Colonic mucosa (tissue), 4 donors: Measurements from ENCODE around the gene HOXC10. TPM values are rescaled to one million over a fixed set of nuclear protein-coding genes. Genes with fewer than 3 reads are reported as not detected.

ENCODE experiments used
- DNase-seq: peaks from one replicate; pipeline ENCODE4 v3.0.0-alpha.2; 2020
- H3K27ac ChIP-seq: fragments of 200-600 bp; one replicate; pipeline ENCODE4 v1.8.0; 2021
- H3K27me3 ChIP-seq: fragments of 200-600 bp; one replicate; pipeline ENCODE4 v1.8.0; 2021
- H3K36me3 ChIP-seq: fragments of 200-600 bp; one replicate; pipeline ENCODE4 v1.8.0; 2021
- H3K4me1 ChIP-seq: fragments of 200-600 bp; one replicate; pipeline ENCODE4 v1.8.0; 2021; ENCODE audit warnings: mild to moderate bottlenecking
- H3K4me3 ChIP-seq: fragments of 200-600 bp; one replicate; pipeline ENCODE4 v1.8.0; 2021
- H3K9ac ChIP-seq, 2 donors: one replicate each; pipeline ENCODE4 v1.7.0; 2013; ENCODE audit warnings: control low read depth in 2 of 2, low read depth in 2 of 2, low read length in 2 of 2
- H3K9me3 ChIP-seq: fragments of 200-600 bp; one replicate; pipeline ENCODE4 v1.8.0; 2021
- intact Hi-C: fragments of 100-400 bp; cut with DNase I; formaldehyde crosslinking; loops from one replicate; pipeline ENCODE4 v1.14.1; 2022
- total RNA-seq, 2 donors: library from RNA; stranded (reverse); fragmentation: NEBNext Ultra II Directional in 1 of 2; extraction: Animal tissue kit (Norgen Biotek cat#: 25700) in 1 of 2; gene quantifications; one replicate each; pipeline ENCODE4 v1.2.1, GENCODE V29; 2021
- TF ChIP-seq, protein P1 (sequence below): fragments of 200-600 bp; IDR thresholded peaks from one replicate; pipeline ENCODE4 v1.8.0; 2022; ENCODE audit warnings: antibody characterized with exemption, mild to moderate bottlenecking
- donor health status: healthy.
- donor health status: DM: no; HTN: no; CAD: no.
- donor health status: DM: no; HTN: no; CAD: no.

The HOXC10 gene
- total RNA-seq, 2 donors from 2014 or later, result not detected

- H3K27me3 ChIP-seq, result peaks cover 100% of the 10 kb centered on the region
- H3K4me3 ChIP-seq, result no peak overlapping the region
- H3K9ac ChIP-seq, result no peak overlapping the region
- no peaks in the 10 kb centered on the region for H3K36me3 ChIP-seq
- intact Hi-C loops, result loop anchor here (10.0 kb wide), 1 partner anchor 352 kb away; no protein-coding TSS in a partner anchor
- no peak for DNase-seq
- H3K4me1 ChIP-seq, result peaks cover 7% of the 10 kb centered on the region
- TF ChIP-seq, protein P1, sequence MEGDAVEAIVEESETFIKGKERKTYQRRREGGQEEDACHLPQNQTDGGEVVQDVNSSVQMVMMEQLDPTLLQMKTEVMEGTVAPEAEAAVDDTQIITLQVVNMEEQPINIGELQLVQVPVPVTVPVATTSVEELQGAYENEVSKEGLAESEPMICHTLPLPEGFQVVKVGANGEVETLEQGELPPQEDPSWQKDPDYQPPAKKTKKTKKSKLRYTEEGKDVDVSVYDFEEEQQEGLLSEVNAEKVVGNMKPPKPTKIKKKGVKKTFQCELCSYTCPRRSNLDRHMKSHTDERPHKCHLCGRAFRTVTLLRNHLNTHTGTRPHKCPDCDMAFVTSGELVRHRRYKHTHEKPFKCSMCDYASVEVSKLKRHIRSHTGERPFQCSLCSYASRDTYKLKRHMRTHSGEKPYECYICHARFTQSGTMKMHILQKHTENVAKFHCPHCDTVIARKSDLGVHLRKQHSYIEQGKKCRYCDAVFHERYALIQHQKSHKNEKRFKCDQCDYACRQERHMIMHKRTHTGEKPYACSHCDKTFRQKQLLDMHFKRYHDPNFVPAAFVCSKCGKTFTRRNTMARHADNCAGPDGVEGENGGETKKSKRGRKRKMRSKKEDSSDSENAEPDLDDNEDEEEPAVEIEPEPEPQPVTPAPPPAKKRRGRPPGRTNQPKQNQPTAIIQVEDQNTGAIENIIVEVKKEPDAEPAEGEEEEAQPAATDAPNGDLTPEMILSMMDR, result no peak
- no peaks in the 10 kb centered on the region for H3K9me3 ChIP-seq
- no peak overlapping the region for H3K27ac ChIP-seq
Measured at GRCh38 chr12:54002278-54002914, 17.4 kb downstream of the HOXC10 start.

DNA sequence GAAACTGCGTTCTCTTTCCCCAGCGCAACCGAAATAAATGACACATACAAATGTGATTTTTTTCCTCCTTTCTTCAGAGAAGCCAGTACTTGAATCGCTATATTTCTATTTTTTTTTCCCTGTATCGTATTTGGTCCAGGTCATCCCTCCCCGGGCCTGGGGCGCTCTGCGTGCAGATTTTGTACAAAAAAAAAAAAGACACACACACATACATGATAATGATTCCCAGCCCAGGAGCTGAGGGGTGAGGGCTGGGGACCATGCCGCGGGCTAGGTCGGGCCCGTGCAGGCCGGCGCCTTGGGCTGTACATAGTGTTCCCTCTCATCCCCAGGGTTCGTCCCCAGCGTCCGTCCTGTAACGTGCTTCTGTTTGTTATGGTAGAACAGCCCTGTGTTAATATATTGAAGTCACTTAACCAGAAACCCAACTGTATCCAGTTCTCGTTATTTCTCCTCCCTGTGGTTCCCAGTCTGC, 18.0 kb downstream of the HOXC10 start:
- Histone ChIP-seq H3K9me3 (no peaks in the 10 kb centered on the region), H3K4me3 (no peak overlapping the region), H3K9ac (no peak overlapping the region), H3K4me1 (peaks cover 7% of the 10 kb centered on the region), H3K27ac (no peak overlapping the region), H3K27me3 (peaks cover 100% of the 10 kb centered on the region), H3K36me3 (no peaks in the 10 kb centered on the region)
- DNase-seq, result no peak
- TF ChIP-seq, protein P1, result no peak
- intact Hi-C loops, result loop anchor here (10.0 kb wide), 1 partner anchor 352 kb away; no protein-coding TSS in a partner anchor

GRCh38 chr12:54003625-54004024, 18.7 kb downstream of the HOXC10 start:
- H3K27me3 ChIP-seq, result peaks cover 99% of the 10 kb centered on the region
- intact Hi-C loops, result loop anchor here (10.0 kb wide), 1 partner anchor 351 kb away; no protein-coding TSS in a partner anchor
- H3K4me3 ChIP-seq, result no peak overlapping the region

DNA sequence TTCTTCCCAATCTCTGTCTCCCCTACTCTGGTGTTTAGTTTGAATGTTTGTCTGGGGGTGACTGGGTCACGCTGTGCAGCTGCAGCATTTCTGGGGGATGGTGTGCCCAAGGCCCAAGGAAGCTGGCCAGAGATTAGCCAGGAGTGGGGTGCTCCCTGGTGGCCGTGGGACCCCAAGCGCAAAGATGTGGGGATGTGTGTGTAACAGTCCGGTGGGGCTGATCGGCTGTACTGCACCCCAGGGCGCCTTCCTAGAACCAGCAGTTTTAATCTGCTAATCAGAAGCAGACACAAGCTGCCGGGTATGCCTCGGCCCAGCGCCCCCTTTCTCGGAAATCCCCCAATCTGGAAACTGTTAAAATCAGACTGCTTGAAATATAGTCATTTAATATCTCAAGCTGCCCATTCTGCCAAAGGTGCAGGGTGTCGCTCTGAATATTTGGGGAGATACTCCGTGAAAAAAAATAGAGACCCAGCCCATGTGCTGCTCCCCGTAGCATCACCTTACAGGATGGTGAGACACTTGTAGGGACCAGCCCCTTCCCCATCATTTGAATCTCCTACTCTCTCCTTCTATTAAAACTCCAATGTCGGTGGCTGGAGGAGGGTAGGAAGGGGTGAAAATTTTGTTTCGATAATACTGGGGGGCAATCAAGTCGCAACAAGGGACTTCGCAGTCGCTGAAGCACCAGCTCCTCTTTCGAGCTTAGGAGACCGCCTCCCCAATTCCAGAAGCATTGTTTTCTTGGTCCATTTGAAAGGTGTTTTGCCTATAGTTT, 19.3 kb downstream of the HOXC10 start:
- no peak for DNase-seq
- Histone ChIP-seq H3K9ac (no peak overlapping the region), H3K27ac (no peak overlapping the region), H3K27me3 (peaks cover 96% of the 10 kb centered on the region), H3K4me1 (peaks cover 7% of the 10 kb centered on the region), H3K4me3 (no peak overlapping the region), H3K36me3 (no peaks in the 10 kb centered on the region), H3K9me3 (no peaks in the 10 kb centered on the region)
- intact Hi-C loops, result loop anchor here (10.0 kb wide), 1 partner anchor 351 kb away; no protein-coding TSS in a partner anchor
- TF ChIP-seq, protein P1, result no peak

More at GRCh38 chr12:54003625-54004024, 18.7 kb downstream of the HOXC10 start:
- no peak overlapping the region for H3K9ac ChIP-seq
- DNase-seq, result no peak
- H3K27ac ChIP-seq, result no peak overlapping the region
- TF ChIP-seq, protein P1, result no peak
- H3K4me1 ChIP-seq, result peaks cover 7% of the 10 kb centered on the region
- no peaks in the 10 kb centered on the region for H3K9me3 ChIP-seq
- no peaks in the 10 kb centered on the region for H3K36me3 ChIP-seq

GRCh38 chr12:54004841-54005530, 20.0 kb downstream of the HOXC10 start:
- intact Hi-C loops, result loop anchor here (10.0 kb wide), 1 partner anchor 350 kb away; no protein-coding TSS in a partner anchor
- H3K9ac ChIP-seq, result no peak overlapping the region

More at GRCh38 chr12:54004841-54005530, 20.0 kb downstream of the HOXC10 start:
- no peak for DNase-seq
- H3K4me3 ChIP-seq, result no peak overlapping the region
- peaks cover 7% of the 10 kb centered on the region for H3K4me1 ChIP-seq
- H3K9me3 ChIP-seq, result no peaks in the 10 kb centered on the region
- TF ChIP-seq, protein P1, result no peak
- H3K27ac ChIP-seq, result no peak overlapping the region
- peaks cover 96% of the 10 kb centered on the region for H3K27me3 ChIP-seq
- H3K36me3 ChIP-seq, result no peaks in the 10 kb centered on the region
